Naive thymus-derived CD4-positive, alpha-beta T cell (primary cell): ENCODE data around the gene TDO2. TPM values are rescaled to one million over a fixed set of nuclear protein-coding genes. Genes with fewer than 3 reads are reported as not detected.

ENCODE experiments used
- ATAC-seq: fragments of 150-1000 bp; cut with Tn5 transposase; 2 replicates; pipeline ENCODE4 v1.10.0; 2021; ENCODE audit warnings: mild to moderate bottlenecking, moderate library complexity
- CTCF ChIA-PET: fragments of 350-600 bp; sonication (Branson Sonifier 250); formaldehyde crosslinking; loops from one replicate; lab custom pipeline; 2021; ENCODE audit warnings: antibody characterized with exemption; lab: Charles Lee
- POLR2A ChIA-PET: fragments of 350-600 bp; sonication (Branson Sonifier 250); formaldehyde crosslinking; loops from one replicate; lab custom pipeline; 2021; ENCODE audit warnings: antibody characterized with exemption, inconsistent platforms; lab: Charles Lee
- DNase-seq, 9 donors: peaks; one replicate each; pipeline versions ENCODE4 v3.0.0 to v3.0.0-alpha.2; 2020 to 2022; ENCODE audit warnings: mixed read lengths in 1 of 9
- H3K27ac ChIP-seq: one replicate; pipeline ENCODE4 v1.7.0; 2013; ENCODE audit warnings: mild to moderate bottlenecking, low read depth, low read length, moderate library complexity
- H3K27me3 ChIP-seq, 2 donors: one replicate each; pipeline ENCODE4 v1.7.0; 2013; ENCODE audit warnings: low read length in 2 of 2, mild to moderate bottlenecking in 2 of 2, moderate library complexity in 2 of 2; ENCODE audit not compliant: control insufficient read depth in 2 of 2, insufficient read depth in 2 of 2
- H3K36me3 ChIP-seq, 3 experiments: 1 replicate in 2 of 3; 2 replicates in 1 of 3; pipeline ENCODE4 v1.7.0; 2013; ENCODE audit warnings: low read length in 3 of 3, mild to moderate bottlenecking in 3 of 3, moderate library complexity in 1 of 3; ENCODE audit not compliant: insufficient read depth in 3 of 3, control insufficient read depth in 2 of 3
- H3K4me1 ChIP-seq, 2 donors: one replicate each; pipeline ENCODE4 v1.7.0; 2013; ENCODE audit warnings: low read length in 2 of 2, mild to moderate bottlenecking in 2 of 2, moderate library complexity in 1 of 2; ENCODE audit not compliant: control insufficient read depth in 2 of 2, insufficient read depth in 2 of 2
- H3K4me3 ChIP-seq: 2 replicates; pipeline ENCODE4 v1.7.0; 2013; ENCODE audit warnings: mild to moderate bottlenecking, low read length
- H3K9me3 ChIP-seq, 3 experiments: 1 replicate in 2 of 3; 2 replicates in 1 of 3; pipeline ENCODE4 v1.7.0; 2013; ENCODE audit warnings: low read length in 3 of 3; ENCODE audit not compliant: control insufficient read depth in 2 of 3
- H3K27ac Mint-ChIP-seq, 9 donors: one replicate each; pipeline ENCODE4 v1.8.0; 2020 to 2022; ENCODE audit warnings: mixed read lengths in 9 of 9, mild to moderate bottlenecking in 8 of 9, moderate library complexity in 5 of 9, inconsistent platforms in 2 of 9
- H3K27me3 Mint-ChIP-seq, 5 donors: one replicate each; pipeline ENCODE4 v1.8.0; 2021 to 2022; ENCODE audit warnings: mixed read lengths in 5 of 5, mild to moderate bottlenecking in 1 of 5
- H3K36me3 Mint-ChIP-seq, 5 donors: one replicate each; pipeline ENCODE4 v1.8.0; 2020 to 2022; ENCODE audit warnings: mixed read lengths in 5 of 5, mild to moderate bottlenecking in 3 of 5, inconsistent platforms in 1 of 5
- H3K4me1 Mint-ChIP-seq, 7 donors: one replicate each; pipeline ENCODE4 v1.8.0; 2020 to 2022; ENCODE audit warnings: mixed read lengths in 7 of 7, mild to moderate bottlenecking in 3 of 7, inconsistent platforms in 1 of 7
- H3K4me3 Mint-ChIP-seq, 10 donors: one replicate each; pipeline ENCODE4 v1.8.0; 2020 to 2022; ENCODE audit warnings: mild to moderate bottlenecking in 10 of 10, mixed read lengths in 10 of 10, moderate library complexity in 6 of 10, inconsistent platforms in 2 of 10
- H3K9me3 Mint-ChIP-seq, 11 donors: one replicate each; pipeline ENCODE4 v1.8.0; 2020 to 2022; ENCODE audit warnings: mixed read lengths in 11 of 11, mild to moderate bottlenecking in 4 of 11, inconsistent platforms in 1 of 11, moderate library complexity in 1 of 11
- intact Hi-C, 2 donors: fragments of 100-400 bp; cut with micrococcal nuclease; formaldehyde crosslinking; loops; one replicate each; pipeline ENCODE4 v1.15.1; 2023
- polyA plus RNA-seq, 2 donors: library from polyadenylated mRNA; unstranded; fragments of 300-500 nt; fragmentation: Illumina TruSeq; gene quantifications; one replicate each; pipeline ENCODE4 v1.2.3, GENCODE V29; 2021
- total RNA-seq, 6 experiments: library from RNA in 5 of 6; stranded (reverse) in 5 of 6; gene quantifications; 1 replicate in 5 of 6; 2 replicates in 1 of 6; pipeline ENCODE4 v1.2.3 and lab custom pipeline; 2021 to 2026

Gene TDO2
- total and polyA plus RNA-seq, 7 experiments from 2014 or later = not detected

DNA sequence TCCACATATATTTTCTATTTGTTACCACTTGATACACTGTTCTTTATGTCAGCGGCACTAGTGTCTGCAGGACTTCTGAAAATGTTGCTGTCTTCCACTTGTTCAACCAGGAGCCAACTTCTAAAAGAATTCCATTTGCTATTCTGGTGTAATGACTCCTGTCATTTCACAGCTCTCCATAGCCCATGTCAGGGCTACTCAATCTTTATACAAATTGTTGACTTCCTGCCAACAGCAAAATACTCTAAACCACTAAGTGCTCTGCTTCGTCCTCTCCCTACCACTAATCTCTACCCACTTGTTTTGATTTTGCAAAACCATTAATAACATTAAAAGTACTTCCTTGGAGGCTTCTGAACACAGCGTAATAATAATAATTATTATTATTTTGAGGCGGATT, 43.0 kb downstream of the TDO2 start:
- DNase-seq = no peak
- Mint-ChIP-seq H3K4me1 (peaks cover 0 to 21% (median 4%) of the 10 kb centered on the region in 7 donors), H3K36me3 (peaks cover 0 to 13% (median 7%) of the 10 kb centered on the region in 5 donors), H3K27me3 (no peaks in the 10 kb centered on the region), H3K9me3 (no peaks in the 10 kb centered on the region), H3K27ac (no peak overlapping the region), H3K4me3 (no peak overlapping the region)
- Histone ChIP-seq H3K27me3 (no peaks in the 10 kb centered on the region), H3K4me3 (no peak overlapping the region), H3K36me3 (peaks cover 0 to 7% (median 0%) of the 10 kb centered on the region in 3 experiments), H3K27ac (no peak overlapping the region), H3K9me3 (no peaks in the 10 kb centered on the region), H3K4me1 (no peaks in the 10 kb centered on the region)
- no peak for ATAC-seq
- intact Hi-C loops = no loop called here
- ChIA-PET POLR2A (no interaction called here), CTCF (no interaction called here)

DNA sequence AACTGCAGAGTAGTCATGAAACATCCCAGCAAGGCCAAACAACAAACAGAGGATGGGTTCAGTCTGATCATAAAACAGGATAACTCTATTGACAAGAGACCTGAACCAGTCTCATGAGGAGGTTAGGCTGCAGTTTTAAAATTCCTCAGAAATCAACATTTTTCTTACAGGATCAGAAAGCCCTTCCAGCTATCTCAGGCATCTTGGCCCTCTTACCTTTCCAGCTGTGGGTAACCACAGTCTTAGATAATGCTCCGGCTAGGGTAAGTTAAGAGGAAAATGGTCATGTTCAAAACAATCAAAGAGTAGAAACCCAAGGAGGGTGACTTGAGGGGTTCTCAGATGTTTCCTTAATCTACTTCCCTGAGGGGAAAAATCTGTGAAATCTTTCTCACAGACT, 45.0 kb downstream of the TDO2 start:
- Histone ChIP-seq H3K27ac (no peak overlapping the region), H3K4me1 (peaks cover 0 to 4% of the 10 kb centered on the region in 2 donors), H3K27me3 (no peaks in the 10 kb centered on the region), H3K9me3 (no peaks in the 10 kb centered on the region), H3K4me3 (no peak overlapping the region), H3K36me3 (peaks cover 0 to 3% (median 0%) of the 10 kb centered on the region in 3 experiments)
- Mint-ChIP-seq H3K4me1 (peaks cover 5 to 41% (median 23%) of the 10 kb centered on the region in 7 donors), H3K27ac (no peak overlapping the region), H3K4me3 (peak overlapping the region in 1 of 10 donors; percentile 3), H3K9me3 (no peaks in the 10 kb centered on the region), H3K27me3 (no peaks in the 10 kb centered on the region), H3K36me3 (peaks cover 0 to 6% (median 0%) of the 10 kb centered on the region in 5 donors)
- DNase-seq (no peak), ATAC-seq (no peak)
- CTCF ChIA-PET = interaction anchor here (0.6 kb wide), 1 partner anchor 822 kb away, joined by 3 read pairs; no protein-coding TSS in a partner anchor
- POLR2A ChIA-PET = no interaction called here
- intact Hi-C loops = no loop called here

DNA sequence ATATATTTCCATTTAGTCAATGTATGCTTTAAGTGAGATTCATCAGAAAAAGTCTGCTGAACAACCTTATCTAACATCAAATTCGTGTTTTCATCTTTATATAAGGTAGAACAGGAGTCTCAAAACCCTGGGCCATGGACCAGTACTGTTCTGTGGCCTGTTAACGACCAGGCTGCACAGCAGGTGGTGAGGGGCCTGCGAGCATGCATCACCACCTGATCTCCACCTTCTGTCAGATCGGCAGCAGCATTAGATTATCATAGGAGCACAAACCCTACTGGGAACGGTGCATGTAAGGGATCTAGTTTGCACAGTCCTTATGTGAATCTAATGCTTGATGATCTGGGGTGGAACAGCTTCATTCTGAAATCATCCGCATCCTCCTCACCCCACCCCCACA, 47.0 kb downstream of the TDO2 start:
- no peaks in the 10 kb centered on the region for H3K27me3 Mint-ChIP-seq
- no peak overlapping the region for H3K27ac Mint-ChIP-seq

DNA sequence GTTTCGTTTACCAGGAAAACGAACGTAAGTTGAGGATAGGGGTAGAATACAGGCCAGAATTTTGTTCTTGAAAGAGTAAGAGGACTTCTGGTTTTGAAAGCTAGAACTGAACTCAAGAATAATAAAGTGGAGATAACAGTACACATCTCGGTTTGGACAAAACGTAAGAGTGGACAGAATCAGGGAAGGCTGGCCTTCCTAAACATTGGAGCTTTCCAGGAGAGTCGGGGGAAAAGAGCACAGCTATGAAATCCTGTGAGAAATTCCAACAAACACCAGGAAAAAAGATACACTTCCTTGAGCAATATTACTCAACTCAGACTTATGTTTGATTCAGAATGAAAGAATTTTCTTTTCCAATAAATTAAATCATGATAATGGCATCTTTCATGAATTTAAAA, 49.0 kb downstream of the TDO2 start:
- intact Hi-C loops = loop anchor here in 1 of 2 donors (2.0 to 10.0 kb wide), 3 partner anchors 318 to 1402 kb away; partner anchors contain the start of gene PLRG1
- Histone ChIP-seq H3K27ac (no peak overlapping the region), H3K9me3 (no peaks in the 10 kb centered on the region), H3K4me3 (no peak overlapping the region), H3K4me1 (peaks cover 4% of the 10 kb centered on the region in 2 donors), H3K36me3 (peaks cover 0 to 3% (median 0%) of the 10 kb centered on the region in 3 experiments), H3K27me3 (no peaks in the 10 kb centered on the region)
- H3K4me1 Mint-ChIP-seq = peaks cover 5 to 46% (median 30%) of the 10 kb centered on the region in 7 donors
- H3K4me3 Mint-ChIP-seq = peak overlapping the region in 9 of 10 donors; percentile 21 to 99 (median 72)
- H3K27me3 Mint-ChIP-seq = peaks cover 1 to 4% (median 3%) of the 10 kb centered on the region in 5 donors
- ATAC-seq = no peak
- ChIA-PET POLR2A (interaction anchor here (0.9 kb wide), 1 partner anchor 11 kb away, joined by 5 read pairs; no protein-coding TSS in a partner anchor), CTCF (interaction anchor here (0.5 to 2.5 kb wide), 5 partner anchors 9 to 342 kb away, joined by 3 to 17 read pairs (median 5); no protein-coding TSS in a partner anchor)
- DNase-seq = no peak
- H3K9me3 Mint-ChIP-seq = peaks cover 0 to 1% (median 0%) of the 10 kb centered on the region in 11 donors
- H3K36me3 Mint-ChIP-seq = peaks cover 0 to 6% (median 0%) of the 10 kb centered on the region in 5 donors
- H3K27ac Mint-ChIP-seq = peak overlapping the region in 6 of 9 donors; percentile 32 to 70 (median 48)

More for the DNA sequence above, 47.0 kb downstream of the TDO2 start:
- Histone ChIP-seq H3K4me1 (peaks cover 4% of the 10 kb centered on the region in 2 donors), H3K36me3 (peaks cover 0 to 3% (median 0%) of the 10 kb centered on the region in 3 experiments), H3K4me3 (no peak overlapping the region), H3K27me3 (no peaks in the 10 kb centered on the region), H3K27ac (no peak overlapping the region), H3K9me3 (no peaks in the 10 kb centered on the region)
- POLR2A ChIA-PET = no interaction called here
- H3K36me3 Mint-ChIP-seq = peaks cover 0 to 6% (median 0%) of the 10 kb centered on the region in 5 donors
- intact Hi-C loops = loop anchor here in 1 of 2 donors (5.0 to 10.0 kb wide), 2 partner anchors 316 to 1143 kb away; no protein-coding TSS in a partner anchor
- H3K4me1 Mint-ChIP-seq = peaks cover 5 to 46% (median 31%) of the 10 kb centered on the region in 7 donors
- H3K9me3 Mint-ChIP-seq = no peaks in the 10 kb centered on the region
- DNase-seq = no peak
- H3K4me3 Mint-ChIP-seq = no peak overlapping the region
- no peak for ATAC-seq
- CTCF ChIA-PET = no interaction called here

DNA sequence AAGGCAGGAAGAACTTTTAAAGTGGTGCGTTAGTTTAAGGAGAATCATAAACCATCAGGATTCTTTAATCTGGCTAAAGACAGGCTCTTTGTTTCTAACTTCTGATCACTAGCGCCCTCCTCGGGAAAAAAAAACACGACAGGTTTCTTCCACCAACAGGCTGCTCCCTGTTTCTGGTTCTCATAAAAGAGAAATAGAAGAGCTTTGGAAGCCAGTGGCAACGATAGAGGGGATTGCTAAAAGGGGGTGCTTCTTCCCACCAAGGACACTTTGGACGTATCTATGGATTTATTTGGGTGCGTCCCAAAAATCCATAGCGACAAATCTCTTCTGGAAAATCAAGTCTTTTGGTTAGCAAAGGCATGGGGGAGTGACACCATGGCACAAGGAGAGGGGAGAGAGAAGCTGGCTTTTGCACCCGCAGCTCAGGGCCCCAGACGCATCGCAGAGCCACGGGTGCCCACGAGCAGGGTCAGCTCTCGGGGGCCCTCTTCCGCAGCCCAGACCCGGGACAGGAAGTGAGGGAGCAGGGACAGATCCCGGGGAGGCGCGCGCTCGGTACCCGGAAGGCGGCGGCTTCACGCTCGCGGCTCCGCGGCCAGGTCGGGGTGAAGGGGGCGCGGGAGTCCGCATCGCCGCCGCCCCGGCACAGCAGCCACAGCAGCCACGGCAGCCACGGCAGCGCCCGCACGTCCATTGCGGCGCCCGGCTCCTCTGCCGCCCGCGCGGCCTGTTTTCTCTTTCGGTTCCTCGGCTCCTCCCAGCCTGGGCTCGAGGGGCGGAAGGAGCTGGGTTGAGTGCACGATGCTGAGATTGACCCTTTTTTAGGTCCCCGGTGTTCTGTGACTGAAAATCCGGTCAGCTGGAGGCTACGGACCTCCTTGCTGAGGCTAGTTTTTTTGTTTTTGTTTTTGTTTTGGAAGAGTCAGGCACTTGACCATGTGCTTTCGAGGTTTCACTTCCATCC, 49.9 kb downstream of the TDO2 start, which contains the start of gene CTSO:
CTSO (minus strand) TSS at position 716 of the 967 bp plus-strand sequence; CDS start at position 697, 19 bp downstream.
- CTCF ChIA-PET = interaction anchor here (0.6 to 2.5 kb wide), 8 partner anchors 10 to 428 kb away, joined by 3 to 17 read pairs (median 4); no protein-coding TSS in a partner anchor

More for the DNA sequence above, 49.9 kb downstream of the TDO2 start, which contains the start of gene CTSO:
- Histone ChIP-seq H3K4me1 (peaks cover 4% of the 10 kb centered on the region in 2 donors), H3K36me3 (peaks cover 0 to 3% (median 0%) of the 10 kb centered on the region in 3 experiments), H3K4me3 (peak within 1 kb of the TSS; percentile 94), H3K27ac (peak within 1 kb of the TSS; percentile 92), H3K27me3 (no peaks in the 10 kb centered on the region), H3K9me3 (no peaks in the 10 kb centered on the region)
- Mint-ChIP-seq H3K4me3 (peak within 1 kb of the TSS; percentile 90 to 99 (median 98)), H3K27me3 (peaks cover 4 to 11% (median 8%) of the 10 kb centered on the region in 5 donors), H3K4me1 (peaks cover 5 to 43% (median 30%) of the 10 kb centered on the region in 7 donors), H3K27ac (peak within 1 kb of the TSS; percentile 97 to 100 (median 99)), H3K9me3 (peaks cover 0 to 1% (median 0%) of the 10 kb centered on the region in 11 donors), H3K36me3 (peaks cover 0 to 3% (median 0%) of the 10 kb centered on the region in 5 donors)
- intact Hi-C loops = loop anchor here (1.0 to 10.0 kb wide), 9 partner anchors 143 to 1403 kb away; partner anchors contain the start of genes PLRG1 (in 2 of the 2) and MAP9 (in 1 of the 2)
- peak; percentile 51 to 80 (median 73) for DNase-seq
- POLR2A ChIA-PET = interaction anchor here (0.8 to 1.3 kb wide), 4 partner anchors 12 to 1403 kb away, joined by 3 to 5 read pairs (median 4); partner anchors contain the start of gene PLRG1
- peak; percentile 92 for ATAC-seq
